Measurements from ENCODE around the gene BUB1.

Gene BUB1

DNA sequence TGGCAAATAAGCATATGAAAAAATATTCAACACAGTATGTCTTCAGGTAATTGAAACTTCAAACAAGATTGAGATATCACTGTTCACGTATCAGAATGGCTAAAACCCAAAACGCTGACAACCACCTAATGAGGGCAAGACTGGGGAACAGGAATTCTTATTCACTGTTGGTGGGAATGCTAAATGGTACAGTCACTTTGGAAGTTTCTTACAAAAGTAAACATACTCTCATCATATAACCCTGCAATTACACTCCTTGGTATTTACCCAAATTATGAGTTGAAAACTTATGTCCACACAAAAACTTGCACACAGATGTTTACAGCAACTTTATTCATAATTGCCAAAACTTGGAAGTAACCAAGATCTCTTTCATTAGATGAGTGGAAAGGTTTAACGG, 30.1 kb downstream of the BUB1 start:
- Histone ChIP-seq H4K8ac (ENCODE audit: low read depth, low read length) (no peak overlapping the region), H3K4ac (ENCODE audit: low read depth, low read length) (no peak overlapping the region), H3K27ac (ENCODE audit: low read depth, low read length) (no peak overlapping the region), H3K36me3 (ENCODE audit: control insufficient read depth, insufficient read depth, low read length) (peaks cover 4% of the 10 kb centered on the region), H3K23ac (ENCODE audit: low read length) (no peak overlapping the region), H2AK5ac (ENCODE audit: low read length) (no peak overlapping the region), H3K27me3 (ENCODE audit: insufficient read depth, low read length, poor library complexity) (no peaks in the 10 kb centered on the region), H3K18ac (ENCODE audit: low read length) (no peak overlapping the region), H3K4me3 (ENCODE audit: low read length) (no peak overlapping the region), H3K4me2 (ENCODE audit: low read length) (no peak overlapping the region), H2BK120ac (ENCODE audit: low read depth, low read length) (no peak overlapping the region), H3K9ac (ENCODE audit: low read length) (no peak overlapping the region), H3K79me2 (ENCODE audit: control insufficient read depth, insufficient read depth, low read length) (no peaks in the 10 kb centered on the region), H3K56ac (ENCODE audit: low read length) (no peak overlapping the region), H3K4me1 (ENCODE audit: control insufficient read depth, low read depth, low read length) (no peaks in the 10 kb centered on the region), H3K79me1 (ENCODE audit: low read length) (peaks cover 3% of the 10 kb centered on the region), H4K5ac (ENCODE audit: low read length) (no peak overlapping the region), H2BK15ac (replicated peaks; ENCODE audit: low read depth) (no peak overlapping the region), H2BK5ac (ENCODE audit: low read length) (no peak overlapping the region)
- no CpG with 5 or more reads among the region's 3 CpGs for WGBS (ENCODE audit: extremely low coverage, insufficient coverage, low lambda C conversion rate)
- no peak for DNase-seq

DNA sequence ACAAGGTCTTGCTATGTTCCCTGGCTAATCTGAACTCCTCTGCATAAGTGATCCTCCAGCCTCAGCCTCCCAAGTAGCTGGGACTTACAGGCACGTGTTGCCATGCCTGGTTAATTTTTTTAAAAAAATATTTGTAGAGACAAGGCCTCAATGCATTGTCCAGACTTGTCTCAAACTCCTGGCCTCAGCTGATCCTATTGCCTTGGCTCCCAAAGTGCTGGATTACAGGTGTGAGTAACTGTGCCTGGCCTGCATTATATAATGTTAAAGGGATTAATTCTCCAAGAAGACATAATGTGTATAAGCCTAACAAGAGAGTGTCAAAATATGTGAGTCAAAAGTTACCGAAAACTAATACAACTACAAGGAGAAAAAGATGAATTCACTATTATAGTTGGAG, 32.2 kb downstream of the BUB1 start:
- Histone ChIP-seq H2BK15ac (replicated peaks; ENCODE audit: low read depth) (no peak overlapping the region), H3K23ac (ENCODE audit: low read length) (no peak overlapping the region), H3K4me2 (ENCODE audit: low read length) (no peak overlapping the region), H2BK5ac (ENCODE audit: low read length) (no peak overlapping the region), H2BK120ac (ENCODE audit: low read depth, low read length) (no peak overlapping the region), H3K18ac (ENCODE audit: low read length) (no peak overlapping the region), H3K9ac (ENCODE audit: low read length) (no peak overlapping the region), H4K8ac (ENCODE audit: low read depth, low read length) (no peak overlapping the region), H3K36me3 (ENCODE audit: control insufficient read depth, insufficient read depth, low read length) (peaks cover 4% of the 10 kb centered on the region), H3K4ac (ENCODE audit: low read depth, low read length) (no peak overlapping the region), H2AK5ac (ENCODE audit: low read length) (no peak overlapping the region), H3K79me1 (ENCODE audit: low read length) (peaks cover 3% of the 10 kb centered on the region), H3K56ac (ENCODE audit: low read length) (no peak overlapping the region), H3K27me3 (ENCODE audit: insufficient read depth, low read length, poor library complexity) (no peaks in the 10 kb centered on the region), H3K27ac (ENCODE audit: low read depth, low read length) (no peak overlapping the region), H3K79me2 (ENCODE audit: control insufficient read depth, insufficient read depth, low read length) (no peaks in the 10 kb centered on the region), H4K5ac (ENCODE audit: low read length) (no peak overlapping the region), H3K4me1 (ENCODE audit: control insufficient read depth, low read depth, low read length) (no peaks in the 10 kb centered on the region), H3K4me3 (ENCODE audit: low read length) (no peak overlapping the region)
- no peak for DNase-seq
- no CpG with 5 or more reads among the region's 2 CpGs for WGBS (ENCODE audit: extremely low coverage, insufficient coverage, low lambda C conversion rate)

DNA sequence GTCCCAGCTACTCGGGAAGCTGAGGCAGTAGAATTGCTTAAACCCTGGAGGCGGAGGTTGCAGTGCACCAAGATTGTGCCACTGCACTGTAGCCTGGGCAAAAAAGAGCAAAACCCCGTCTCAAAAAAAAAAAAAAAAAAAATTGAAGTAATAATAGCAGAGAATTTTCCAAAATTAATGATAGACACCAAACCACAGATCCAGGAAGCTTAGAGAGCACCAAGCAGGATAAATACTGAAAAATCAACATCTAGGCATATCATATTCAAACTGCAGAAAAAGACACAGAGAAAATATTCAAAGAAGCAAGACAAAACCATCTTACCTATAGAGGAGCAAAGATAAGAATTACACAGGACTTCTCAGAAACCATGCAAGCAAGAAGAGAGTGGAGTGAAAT, 33.5 kb downstream of the BUB1 start:
- Histone ChIP-seq H3K79me2 (ENCODE audit: control insufficient read depth, insufficient read depth, low read length) (no peaks in the 10 kb centered on the region), H3K9ac (ENCODE audit: low read length) (no peak overlapping the region), H2BK120ac (ENCODE audit: low read depth, low read length) (no peak overlapping the region), H3K4me1 (ENCODE audit: control insufficient read depth, low read depth, low read length) (no peaks in the 10 kb centered on the region), H3K36me3 (ENCODE audit: control insufficient read depth, insufficient read depth, low read length) (peaks cover 6% of the 10 kb centered on the region), H3K56ac (ENCODE audit: low read length) (no peak overlapping the region), H2BK15ac (replicated peaks; ENCODE audit: low read depth) (no peak overlapping the region), H2BK5ac (ENCODE audit: low read length) (no peak overlapping the region), H2AK5ac (ENCODE audit: low read length) (no peak overlapping the region), H3K27ac (ENCODE audit: low read depth, low read length) (no peak overlapping the region), H4K5ac (ENCODE audit: low read length) (no peak overlapping the region), H3K23ac (ENCODE audit: low read length) (no peak overlapping the region), H3K18ac (ENCODE audit: low read length) (no peak overlapping the region), H3K27me3 (ENCODE audit: insufficient read depth, low read length, poor library complexity) (no peaks in the 10 kb centered on the region), H3K4me2 (ENCODE audit: low read length) (no peak overlapping the region), H3K79me1 (ENCODE audit: low read length) (peaks cover 3% of the 10 kb centered on the region), H3K4me3 (ENCODE audit: low read length) (no peak overlapping the region), H3K4ac (ENCODE audit: low read depth, low read length) (no peak overlapping the region), H4K8ac (ENCODE audit: low read depth, low read length) (no peak overlapping the region)
- no CpG with 5 or more reads among the region's 3 CpGs for WGBS (ENCODE audit: extremely low coverage, insufficient coverage, low lambda C conversion rate)
- no peak for DNase-seq

DNA sequence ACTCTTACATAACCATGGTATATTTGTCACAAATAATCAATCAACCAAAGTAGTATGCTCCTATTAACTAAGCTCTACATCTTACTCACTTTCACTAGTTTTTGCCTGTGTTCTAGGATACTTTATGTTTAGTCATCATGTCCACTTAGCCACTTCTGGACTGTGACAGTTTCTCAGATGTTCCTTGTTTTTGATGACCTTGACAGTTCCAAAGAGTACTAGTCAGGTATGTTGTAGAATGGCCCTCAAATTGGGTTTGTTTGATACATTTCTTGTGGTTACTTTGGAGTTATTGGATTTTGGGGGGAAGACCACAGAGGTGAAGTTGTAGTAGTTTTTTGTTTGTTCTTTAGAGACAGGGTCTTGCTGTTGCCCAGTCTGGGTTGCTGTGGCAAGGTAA, 35.5 kb downstream of the BUB1 start:
- no peak overlapping the region for H3K4ac ChIP-seq (ENCODE audit: low read depth, low read length)
- H2BK15ac ChIP-seq (replicated peaks; ENCODE audit: low read depth), result no peak overlapping the region
- peaks cover 6% of the 10 kb centered on the region for H3K36me3 ChIP-seq (ENCODE audit: control insufficient read depth, insufficient read depth, low read length)
- H3K18ac ChIP-seq (ENCODE audit: low read length), result no peak overlapping the region
- H4K5ac ChIP-seq (ENCODE audit: low read length), result no peak overlapping the region
- no peak overlapping the region for H3K23ac ChIP-seq (ENCODE audit: low read length)
- H3K4me2 ChIP-seq (ENCODE audit: low read length), result no peak overlapping the region
- H3K4me3 ChIP-seq (ENCODE audit: low read length), result no peak overlapping the region
- no peak overlapping the region for H3K56ac ChIP-seq (ENCODE audit: low read length)
- H3K9ac ChIP-seq (ENCODE audit: low read length), result no peak overlapping the region
- H3K4me1 ChIP-seq (ENCODE audit: control insufficient read depth, low read depth, low read length), result no peaks in the 10 kb centered on the region
- no peak overlapping the region for H2AK5ac ChIP-seq (ENCODE audit: low read length)
- H3K79me2 ChIP-seq (ENCODE audit: control insufficient read depth, insufficient read depth, low read length), result no peaks in the 10 kb centered on the region
- H2BK5ac ChIP-seq (ENCODE audit: low read length), result no peak overlapping the region
- H3K27me3 ChIP-seq (ENCODE audit: insufficient read depth, low read length, poor library complexity), result no peaks in the 10 kb centered on the region
- no peak for DNase-seq
- peaks cover 3% of the 10 kb centered on the region for H3K79me1 ChIP-seq (ENCODE audit: low read length)
- H2BK120ac ChIP-seq (ENCODE audit: low read depth, low read length), result no peak overlapping the region
- H4K8ac ChIP-seq (ENCODE audit: low read depth, low read length), result no peak overlapping the region
- no peak overlapping the region for H3K27ac ChIP-seq (ENCODE audit: low read depth, low read length)

DNA sequence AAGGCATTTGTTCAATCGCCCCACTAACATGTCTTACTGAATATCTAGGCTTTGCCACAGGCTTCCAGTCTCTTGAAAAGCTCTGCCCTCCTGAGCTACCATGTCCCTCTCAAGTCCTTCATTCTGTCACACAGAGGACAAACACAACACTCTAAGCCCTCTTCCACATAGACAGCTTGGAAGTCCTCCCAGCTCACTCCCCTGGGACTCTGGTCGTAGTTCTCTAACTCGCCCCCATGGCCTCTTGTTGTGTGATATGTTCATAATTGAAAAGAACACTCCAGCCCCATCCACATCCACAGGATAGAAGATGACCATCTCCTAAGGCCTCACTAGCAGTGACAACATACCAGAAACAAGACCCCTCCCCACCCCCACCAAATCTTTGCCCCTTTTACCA, 37.9 kb downstream of the BUB1 start:
- Histone ChIP-seq H2BK5ac (ENCODE audit: low read length) (no peak overlapping the region), H3K9ac (ENCODE audit: low read length) (no peak overlapping the region), H3K4me1 (ENCODE audit: control insufficient read depth, low read depth, low read length) (no peaks in the 10 kb centered on the region), H2BK15ac (replicated peaks; ENCODE audit: low read depth) (no peak overlapping the region), H2BK120ac (ENCODE audit: low read depth, low read length) (no peak overlapping the region), H3K23ac (ENCODE audit: low read length) (no peak overlapping the region), H3K4ac (ENCODE audit: low read depth, low read length) (no peak overlapping the region), H3K79me1 (ENCODE audit: low read length) (no peaks in the 10 kb centered on the region), H3K36me3 (ENCODE audit: control insufficient read depth, insufficient read depth, low read length) (peaks cover 8% of the 10 kb centered on the region), H4K8ac (ENCODE audit: low read depth, low read length) (no peak overlapping the region), H3K79me2 (ENCODE audit: control insufficient read depth, insufficient read depth, low read length) (no peaks in the 10 kb centered on the region), H3K56ac (ENCODE audit: low read length) (no peak overlapping the region), H4K5ac (ENCODE audit: low read length) (no peak overlapping the region), H2AK5ac (ENCODE audit: low read length) (no peak overlapping the region), H3K4me2 (ENCODE audit: low read length) (no peak overlapping the region), H3K18ac (ENCODE audit: low read length) (no peak overlapping the region), H3K27me3 (ENCODE audit: insufficient read depth, low read length, poor library complexity) (no peaks in the 10 kb centered on the region), H3K4me3 (ENCODE audit: low read length) (no peak overlapping the region), H3K27ac (ENCODE audit: low read depth, low read length) (no peak overlapping the region)
- no CpG with 5 or more reads among the region's 3 CpGs for WGBS (ENCODE audit: extremely low coverage, insufficient coverage, low lambda C conversion rate)
- DNase-seq, result no peak

DNA sequence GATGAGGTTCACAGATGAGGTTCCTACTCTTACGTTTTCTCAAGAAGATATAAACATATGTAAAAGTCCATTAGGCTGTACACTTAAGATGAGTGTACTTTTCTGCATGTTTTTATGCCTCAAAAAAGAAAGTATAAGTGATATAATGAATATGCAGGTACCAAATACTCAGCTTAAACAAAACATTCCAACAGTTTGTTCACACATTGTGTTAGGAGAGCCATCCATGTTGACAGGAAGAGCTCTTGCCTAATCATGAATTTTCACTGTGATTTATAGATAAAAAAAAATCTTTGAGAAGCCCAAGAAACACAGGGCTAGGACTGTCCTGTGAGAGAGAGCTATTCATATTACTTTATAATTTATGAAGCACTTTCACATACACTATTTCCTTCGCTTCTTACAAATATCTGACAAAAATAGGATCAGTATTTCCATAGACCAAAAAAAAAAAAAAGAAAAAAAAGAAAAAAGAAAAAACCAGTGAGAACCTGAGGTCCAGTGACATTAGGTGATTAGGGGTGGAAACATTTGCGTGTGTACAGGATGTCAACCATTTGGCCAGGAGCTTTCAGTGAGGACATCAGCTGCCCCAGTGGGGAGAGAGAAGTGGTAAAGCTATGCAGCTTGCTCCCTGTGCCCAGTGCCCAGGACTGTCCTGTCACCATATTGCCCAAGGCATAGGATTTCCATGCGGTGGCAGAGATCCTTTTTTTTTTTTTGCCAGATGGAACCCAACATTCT, 38.7 kb downstream of the BUB1 start:
- DNase-seq, result no peak
- Histone ChIP-seq H3K9ac (ENCODE audit: low read length) (no peak overlapping the region), H3K4me2 (ENCODE audit: low read length) (no peak overlapping the region), H3K18ac (ENCODE audit: low read length) (no peak overlapping the region), H3K27me3 (ENCODE audit: insufficient read depth, low read length, poor library complexity) (no peaks in the 10 kb centered on the region), H3K56ac (ENCODE audit: low read length) (no peak overlapping the region), H3K79me2 (ENCODE audit: control insufficient read depth, insufficient read depth, low read length) (no peaks in the 10 kb centered on the region), H2BK120ac (ENCODE audit: low read depth, low read length) (no peak overlapping the region), H3K36me3 (ENCODE audit: control insufficient read depth, insufficient read depth, low read length) (peaks cover 8% of the 10 kb centered on the region), H4K5ac (ENCODE audit: low read length) (no peak overlapping the region), H3K4ac (ENCODE audit: low read depth, low read length) (no peak overlapping the region), H4K8ac (ENCODE audit: low read depth, low read length) (no peak overlapping the region), H2BK5ac (ENCODE audit: low read length) (no peak overlapping the region), H3K23ac (ENCODE audit: low read length) (no peak overlapping the region), H3K27ac (ENCODE audit: low read depth, low read length) (no peak overlapping the region), H3K79me1 (ENCODE audit: low read length) (no peaks in the 10 kb centered on the region), H2BK15ac (replicated peaks; ENCODE audit: low read depth) (no peak overlapping the region), H2AK5ac (ENCODE audit: low read length) (no peak overlapping the region), H3K4me3 (ENCODE audit: low read length) (no peak overlapping the region), H3K4me1 (ENCODE audit: control insufficient read depth, low read depth, low read length) (no peaks in the 10 kb centered on the region)
- no CpG with 5 or more reads among the region's 4 CpGs for WGBS (ENCODE audit: extremely low coverage, insufficient coverage, low lambda C conversion rate)

Measured in mesendoderm (in vitro differentiated cells).